HEK293 (cell line): ENCODE measurements around the gene CCDC112.
"Not testable (repeated sequence)": the region's sequence is repeated elsewhere in the genome, so short reads cannot be mapped to it uniquely, and the experiment has no call there.

ENCODE experiments used
- ZNF23 ChIP-seq: fragments of 450-650 bp; formaldehyde crosslinking; IDR thresholded peaks from 2 replicates; pipeline ENCODE4 v1.5.1; 2016; ENCODE audit warnings: missing biosample characterization, missing genetic modification characterization, borderline replicate concordance
- ZNF658 ChIP-seq: fragments of 450-650 bp; formaldehyde crosslinking; IDR thresholded peaks from 2 replicates; pipeline ENCODE4; 2016; ENCODE audit warnings: missing biosample characterization, missing genetic modification characterization
- TF ChIP-seq, protein P1 (sequence below): fragments of 450-650 bp; formaldehyde crosslinking; IDR thresholded peaks from 2 replicates; pipeline ENCODE4 v1.5.1; 2016; ENCODE audit warnings: missing biosample characterization, missing genetic modification characterization

DNA sequence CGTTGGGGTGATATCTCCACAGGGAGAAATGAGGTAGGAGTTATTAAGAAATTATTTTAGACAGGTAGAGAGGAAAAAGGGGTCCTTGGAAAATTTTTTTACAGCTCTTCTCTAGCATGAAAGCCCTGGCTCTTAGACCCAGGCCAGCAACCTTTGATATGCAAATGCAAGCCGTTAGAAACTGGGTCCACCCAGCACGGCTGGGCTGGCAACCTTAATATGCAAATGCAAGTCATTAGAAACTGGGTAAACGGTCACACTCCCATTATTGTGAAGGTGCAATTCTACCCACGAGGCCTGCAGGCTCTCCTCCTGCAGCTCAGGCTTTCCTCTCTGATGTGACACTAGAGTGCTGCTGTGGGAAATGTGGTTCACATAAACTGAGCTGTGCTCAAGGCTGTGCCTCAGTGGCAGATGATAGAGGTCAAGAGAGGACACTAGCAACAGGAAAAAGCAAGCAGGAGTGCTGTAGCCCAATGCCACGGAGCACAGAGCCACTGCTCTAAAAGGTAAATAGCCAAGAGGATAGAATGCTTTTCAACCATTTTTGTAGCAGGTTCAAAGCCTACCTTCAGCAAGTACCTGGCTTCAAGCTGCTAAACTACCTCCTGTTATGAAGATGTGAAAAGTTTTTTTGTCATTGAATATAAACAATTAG lies 32.3 kb upstream of the CCDC112 start:
- TF ChIP-seq ZNF23; ZNF658 (tag by site-specific recombination): not testable (repeated sequence)
- TF ChIP-seq, protein P1, sequence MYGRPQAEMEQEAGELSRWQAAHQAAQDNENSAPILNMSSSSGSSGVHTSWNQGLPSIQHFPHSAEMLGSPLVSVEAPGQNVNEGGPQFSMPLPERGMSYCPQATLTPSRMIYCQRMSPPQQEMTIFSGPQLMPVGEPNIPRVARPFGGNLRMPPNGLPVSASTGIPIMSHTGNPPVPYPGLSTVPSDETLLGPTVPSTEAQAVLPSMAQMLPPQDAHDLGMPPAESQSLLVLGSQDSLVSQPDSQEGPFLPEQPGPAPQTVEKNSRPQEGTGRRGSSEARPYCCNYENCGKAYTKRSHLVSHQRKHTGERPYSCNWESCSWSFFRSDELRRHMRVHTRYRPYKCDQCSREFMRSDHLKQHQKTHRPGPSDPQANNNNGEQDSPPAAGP = not testable (repeated sequence)
